ENCODE measurements around the gene PCDHA4. TPM values are rescaled to one million over a fixed set of nuclear protein-coding genes. Genes with fewer than 3 reads are reported as not detected.

PCDHA4 gene
- polyA plus RNA-seq (2011; rRNA removed) (2.8 and 3.3 TPM in 2 replicates), polyA plus RNA-seq (2017; fragmentation: RNase III; extraction: RNeasy Plus Mini Kit Qiagen cat#74134 plus additional on column Dnase treatment) (1.6 to 2.2 TPM (median 1.9 TPM) in 3 replicates), polyA minus RNA-seq (2011; rRNA and poly(A)+ RNA removed) (3.5 and 4.4 TPM in 2 replicates)
- 0.66 and 0.88 TPM in 2 replicates for polyA plus RNA-seq (2012; cell fraction: cytosol; rRNA removed)
- polyA plus RNA-seq (2012; cell fraction: nucleus; rRNA removed): 2.1 and 2.8 TPM in 2 replicates

DNA sequence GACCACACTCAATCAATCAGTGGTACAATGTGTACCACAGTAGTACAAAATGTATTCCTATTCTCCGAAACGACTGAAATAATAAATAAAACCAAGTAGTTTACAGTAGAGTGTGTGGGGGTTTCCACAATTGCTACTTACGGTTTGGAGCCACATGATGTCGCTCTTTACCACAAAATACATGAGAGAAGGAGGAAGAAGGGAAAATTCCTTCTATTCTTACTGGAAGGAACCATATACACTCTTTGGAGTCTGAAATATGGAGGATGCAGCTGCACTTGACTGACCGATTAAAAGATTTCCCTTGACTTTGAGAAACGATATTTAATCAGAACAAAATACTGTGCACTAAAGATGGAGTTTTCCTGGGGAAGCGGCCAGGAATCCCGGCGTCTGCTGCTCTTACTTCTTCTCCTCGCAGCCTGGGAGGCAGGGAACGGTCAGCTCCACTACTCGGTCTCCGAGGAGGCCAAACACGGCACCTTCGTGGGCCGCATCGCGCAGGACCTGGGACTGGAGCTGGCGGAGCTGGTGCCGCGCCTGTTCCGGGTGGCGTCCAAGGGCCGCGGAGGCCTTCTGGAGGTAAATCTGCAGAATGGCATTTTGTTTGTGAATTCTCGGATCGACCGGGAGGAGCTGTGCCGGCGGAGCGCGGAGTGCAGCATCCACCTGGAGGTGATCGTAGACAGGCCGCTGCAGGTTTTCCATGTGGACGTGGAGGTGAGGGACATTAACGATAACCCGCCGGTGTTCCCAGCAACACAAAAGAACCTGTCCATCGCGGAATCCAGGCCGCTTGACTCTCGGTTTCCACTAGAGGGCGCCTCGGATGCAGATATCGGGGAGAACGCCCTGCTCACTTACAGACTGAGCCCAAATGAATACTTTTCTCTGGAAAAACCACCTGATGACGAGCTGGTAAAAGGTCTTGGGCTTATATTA, at the start of gene PCDHA4:
Gene PCDHA4, plus strand, starts transcription at position 235 of the 942 bp plus-strand sequence.
- ChIA-PET POLR2A (no interaction called here), CTCF (interaction anchor here (0.7 to 6.5 kb wide), 25 partner anchors 9 to 358 kb away, joined by 3 to 74 read pairs (median 5); partner anchors contain the start of genes PCDHA1, PCDHA11, PCDHA12 and PCDHA5)
- TF ChIP-seq PHF8 (IDR thresholded peaks at IDR 0.05; ENCODE audit: borderline replicate concordance, low read depth): peak; percentile 31; the same call in 1 of the 2 replicates
- peak; percentile 67 to 70 for TF ChIP-seq RAD21 (conservative IDR thresholded peaks at IDR 0.05 in 1 of 2, IDR thresholded peaks at IDR 0.05 in 1 of 2)
- TF ChIP-seq JUNB (IDR thresholded peaks at IDR 0.05): no peak
- TF ChIP-seq, protein P1, sequence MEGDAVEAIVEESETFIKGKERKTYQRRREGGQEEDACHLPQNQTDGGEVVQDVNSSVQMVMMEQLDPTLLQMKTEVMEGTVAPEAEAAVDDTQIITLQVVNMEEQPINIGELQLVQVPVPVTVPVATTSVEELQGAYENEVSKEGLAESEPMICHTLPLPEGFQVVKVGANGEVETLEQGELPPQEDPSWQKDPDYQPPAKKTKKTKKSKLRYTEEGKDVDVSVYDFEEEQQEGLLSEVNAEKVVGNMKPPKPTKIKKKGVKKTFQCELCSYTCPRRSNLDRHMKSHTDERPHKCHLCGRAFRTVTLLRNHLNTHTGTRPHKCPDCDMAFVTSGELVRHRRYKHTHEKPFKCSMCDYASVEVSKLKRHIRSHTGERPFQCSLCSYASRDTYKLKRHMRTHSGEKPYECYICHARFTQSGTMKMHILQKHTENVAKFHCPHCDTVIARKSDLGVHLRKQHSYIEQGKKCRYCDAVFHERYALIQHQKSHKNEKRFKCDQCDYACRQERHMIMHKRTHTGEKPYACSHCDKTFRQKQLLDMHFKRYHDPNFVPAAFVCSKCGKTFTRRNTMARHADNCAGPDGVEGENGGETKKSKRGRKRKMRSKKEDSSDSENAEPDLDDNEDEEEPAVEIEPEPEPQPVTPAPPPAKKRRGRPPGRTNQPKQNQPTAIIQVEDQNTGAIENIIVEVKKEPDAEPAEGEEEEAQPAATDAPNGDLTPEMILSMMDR (IDR thresholded peaks at IDR 0.05): peak; percentile 66
- H3K27ac ChIP-seq: peak within 1 kb of the TSS; percentile 66 to 80
- no peaks in the 10 kb centered on the region for H3K4me1 ChIP-seq
- FAIRE-seq: peak; percentile 74
- peak; percentile 24 to 74 for DNase-seq (ENCODE audit: low read depth in 1 of 2, low spot score in 1 of 2)
- H3K4me3 ChIP-seq: peak within 1 kb of the TSS; percentile 60
- H3K9me3 ChIP-seq: peaks cover 3% of the 10 kb centered on the region; the same call in 1 of the 3 replicates
- WGBS (ENCODE audit: missing lambda C conversion rate): 35% methylated on average over 38 of the region's 47 CpGs
- peak within 1 kb of the TSS; percentile 60 for H3K4me2 ChIP-seq
- ATAC-seq: peak; percentile 97 to 98

DNA sequence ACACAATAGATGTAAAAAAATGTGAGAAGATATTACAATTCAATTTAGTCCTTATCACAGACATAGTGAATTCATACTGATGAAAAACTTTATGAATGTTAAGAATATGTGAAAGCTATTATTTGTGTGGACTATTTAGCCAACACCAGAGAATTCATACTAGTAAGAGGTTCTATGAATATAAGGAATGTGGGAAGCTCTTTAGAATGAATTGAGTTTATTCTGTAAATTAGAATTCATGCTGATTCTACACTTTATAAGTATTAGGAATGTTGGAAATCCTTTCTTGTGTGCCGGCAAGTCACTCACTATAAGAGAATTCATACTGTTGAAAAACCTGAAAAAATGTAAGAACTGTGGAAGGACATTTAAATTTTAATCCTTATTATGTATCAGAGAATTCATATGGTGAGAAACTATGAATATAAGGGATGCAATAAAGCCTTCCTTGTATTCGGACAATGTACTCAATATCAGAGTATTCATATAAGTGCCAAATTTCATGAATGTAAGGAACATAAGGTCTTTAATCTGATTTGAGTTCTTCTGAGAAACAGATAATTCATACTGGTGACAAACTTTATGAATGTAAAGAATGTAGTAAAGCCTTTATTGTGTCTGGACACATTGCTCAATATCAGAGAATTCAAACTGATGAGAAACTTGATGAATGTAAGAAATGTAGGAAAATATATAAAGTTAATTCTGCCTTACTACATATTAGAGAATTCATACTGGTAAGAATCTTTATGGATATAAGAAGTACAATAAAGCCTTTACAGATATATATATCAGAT, 42.5 kb upstream of the PCDHA4 start:
- 16% methylated on average over 2 of the region's 2 CpGs for WGBS (ENCODE audit: missing lambda C conversion rate)
- no peak for ATAC-seq

DNA sequence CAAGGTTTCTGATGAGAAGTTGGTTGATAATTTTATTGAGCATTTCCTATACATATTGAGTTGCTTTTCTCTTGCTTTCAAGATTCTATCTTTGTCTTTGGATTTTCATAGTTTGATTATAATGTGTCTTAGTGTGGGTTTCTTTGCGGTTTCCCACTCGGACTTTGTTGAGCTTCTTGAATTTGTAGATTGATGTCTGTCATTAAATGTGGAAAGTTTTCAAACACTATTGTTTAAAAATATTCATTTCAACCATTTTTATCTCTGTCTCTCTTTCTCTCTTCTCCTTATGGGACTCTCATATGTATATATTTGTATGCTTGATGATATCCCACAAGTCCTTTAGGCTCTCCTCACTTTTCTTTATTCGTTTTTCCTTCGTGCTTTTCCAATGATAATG, 39.4 kb upstream of the PCDHA4 start:
- CTCF ChIA-PET: no interaction called here

More for the DNA sequence above, 42.5 kb upstream of the PCDHA4 start:
- FAIRE-seq (peak; percentile 18), DNase-seq (ENCODE audit: low read depth in 1 of 2, low spot score in 1 of 2) (peak in 1 of 2 experiments; percentile 4)
- Histone ChIP-seq H3K4me3 (no peak overlapping the region), H3K9me3 (peaks cover 80% of the 10 kb centered on the region), H3K27ac (no peak overlapping the region), H3K4me1 (no peaks in the 10 kb centered on the region), H3K4me2 (no peak overlapping the region)
- TF ChIP-seq EHF (CRISPR knock-in tag; IDR thresholded peaks at IDR 0.05) (no peak), FOXS1 (CRISPR knock-in tag; IDR thresholded peaks at IDR 0.05) (no peak), HOXB13 (CRISPR knock-in tag; IDR thresholded peaks at IDR 0.05; ENCODE audit: low read depth) (no peak), KDM5A (IDR thresholded peaks at IDR 0.05) (no peak), GATA3 (IDR thresholded peaks at IDR 0.05; ENCODE audit: borderline replicate concordance) (peak; percentile 39; the same call in 1 of the 2 replicates)
- TF ChIP-seq, protein P2, sequence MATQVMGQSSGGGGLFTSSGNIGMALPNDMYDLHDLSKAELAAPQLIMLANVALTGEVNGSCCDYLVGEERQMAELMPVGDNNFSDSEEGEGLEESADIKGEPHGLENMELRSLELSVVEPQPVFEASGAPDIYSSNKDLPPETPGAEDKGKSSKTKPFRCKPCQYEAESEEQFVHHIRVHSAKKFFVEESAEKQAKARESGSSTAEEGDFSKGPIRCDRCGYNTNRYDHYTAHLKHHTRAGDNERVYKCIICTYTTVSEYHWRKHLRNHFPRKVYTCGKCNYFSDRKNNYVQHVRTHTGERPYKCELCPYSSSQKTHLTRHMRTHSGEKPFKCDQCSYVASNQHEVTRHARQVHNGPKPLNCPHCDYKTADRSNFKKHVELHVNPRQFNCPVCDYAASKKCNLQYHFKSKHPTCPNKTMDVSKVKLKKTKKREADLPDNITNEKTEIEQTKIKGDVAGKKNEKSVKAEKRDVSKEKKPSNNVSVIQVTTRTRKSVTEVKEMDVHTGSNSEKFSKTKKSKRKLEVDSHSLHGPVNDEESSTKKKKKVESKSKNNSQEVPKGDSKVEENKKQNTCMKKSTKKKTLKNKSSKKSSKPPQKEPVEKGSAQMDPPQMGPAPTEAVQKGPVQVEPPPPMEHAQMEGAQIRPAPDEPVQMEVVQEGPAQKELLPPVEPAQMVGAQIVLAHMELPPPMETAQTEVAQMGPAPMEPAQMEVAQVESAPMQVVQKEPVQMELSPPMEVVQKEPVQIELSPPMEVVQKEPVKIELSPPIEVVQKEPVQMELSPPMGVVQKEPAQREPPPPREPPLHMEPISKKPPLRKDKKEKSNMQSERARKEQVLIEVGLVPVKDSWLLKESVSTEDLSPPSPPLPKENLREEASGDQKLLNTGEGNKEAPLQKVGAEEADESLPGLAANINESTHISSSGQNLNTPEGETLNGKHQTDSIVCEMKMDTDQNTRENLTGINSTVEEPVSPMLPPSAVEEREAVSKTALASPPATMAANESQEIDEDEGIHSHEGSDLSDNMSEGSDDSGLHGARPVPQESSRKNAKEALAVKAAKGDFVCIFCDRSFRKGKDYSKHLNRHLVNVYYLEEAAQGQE (IDR thresholded peaks at IDR 0.05): no peak
- POLR2A ChIA-PET: no interaction called here
- CTCF ChIA-PET: interaction anchor here (1.5 kb wide), 1 partner anchor 12 kb away, joined by 3 read pairs; no protein-coding TSS in a partner anchor

More for the DNA sequence above, 39.4 kb upstream of the PCDHA4 start:
- Histone ChIP-seq H3K27ac (no peak overlapping the region), H3K4me2 (no peak overlapping the region), H3K4me3 (no peak overlapping the region), H3K4me1 (no peaks in the 10 kb centered on the region), H3K9me3 (peaks cover 79% of the 10 kb centered on the region)
- TF ChIP-seq, protein P3, sequence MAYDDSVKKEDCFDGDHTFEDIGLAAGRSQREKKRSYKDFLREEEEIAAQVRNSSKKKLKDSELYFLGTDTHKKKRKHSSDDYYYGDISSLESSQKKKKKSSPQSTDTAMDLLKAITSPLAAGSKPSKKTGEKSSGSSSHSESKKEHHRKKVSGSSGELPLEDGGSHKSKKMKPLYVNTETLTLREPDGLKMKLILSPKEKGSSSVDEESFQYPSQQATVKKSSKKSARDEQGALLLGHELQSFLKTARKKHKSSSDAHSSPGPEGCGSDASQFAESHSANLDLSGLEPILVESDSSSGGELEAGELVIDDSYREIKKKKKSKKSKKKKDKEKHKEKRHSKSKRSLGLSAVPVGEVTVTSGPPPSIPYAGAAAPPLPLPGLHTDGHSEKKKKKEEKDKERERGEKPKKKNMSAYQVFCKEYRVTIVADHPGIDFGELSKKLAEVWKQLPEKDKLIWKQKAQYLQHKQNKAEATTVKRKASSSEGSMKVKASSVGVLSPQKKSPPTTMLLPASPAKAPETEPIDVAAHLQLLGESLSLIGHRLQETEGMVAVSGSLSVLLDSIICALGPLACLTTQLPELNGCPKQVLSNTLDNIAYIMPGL (CRISPR knock-in tag; IDR thresholded peaks at IDR 0.05; ENCODE audit: borderline replicate concordance): no peak
- no peak for TF ChIP-seq GATA3 (IDR thresholded peaks at IDR 0.05; ENCODE audit: borderline replicate concordance)
- TF ChIP-seq, protein P4, sequence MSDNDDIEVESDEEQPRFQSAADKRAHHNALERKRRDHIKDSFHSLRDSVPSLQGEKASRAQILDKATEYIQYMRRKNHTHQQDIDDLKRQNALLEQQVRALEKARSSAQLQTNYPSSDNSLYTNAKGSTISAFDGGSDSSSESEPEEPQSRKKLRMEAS (IDR thresholded peaks at IDR 0.05): no peak
- no peak for TF ChIP-seq RARB (CRISPR knock-in tag; IDR thresholded peaks at IDR 0.05)
- no peak for TF ChIP-seq KDM1A (IDR thresholded peaks at IDR 0.05; ENCODE audit: low read depth)
- no peak for TF ChIP-seq CBX8 (IDR thresholded peaks at IDR 0.05)
- TF ChIP-seq, protein P5, sequence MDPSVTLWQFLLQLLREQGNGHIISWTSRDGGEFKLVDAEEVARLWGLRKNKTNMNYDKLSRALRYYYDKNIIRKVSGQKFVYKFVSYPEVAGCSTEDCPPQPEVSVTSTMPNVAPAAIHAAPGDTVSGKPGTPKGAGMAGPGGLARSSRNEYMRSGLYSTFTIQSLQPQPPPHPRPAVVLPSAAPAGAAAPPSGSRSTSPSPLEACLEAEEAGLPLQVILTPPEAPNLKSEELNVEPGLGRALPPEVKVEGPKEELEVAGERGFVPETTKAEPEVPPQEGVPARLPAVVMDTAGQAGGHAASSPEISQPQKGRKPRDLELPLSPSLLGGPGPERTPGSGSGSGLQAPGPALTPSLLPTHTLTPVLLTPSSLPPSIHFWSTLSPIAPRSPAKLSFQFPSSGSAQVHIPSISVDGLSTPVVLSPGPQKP (IDR thresholded peaks at IDR 0.05; ENCODE audit: low read depth, low read length): no peak
- TF ChIP-seq KDM5A (IDR thresholded peaks at IDR 0.05): no peak
- no peak for TF ChIP-seq CHD2 (IDR thresholded peaks at IDR 0.05; ENCODE audit: low read length, partially characterized antibody)
- TF ChIP-seq PHF8 (IDR thresholded peaks at IDR 0.05; ENCODE audit: borderline replicate concordance, low read depth): no peak
- FAIRE-seq (no peak), ATAC-seq (no peak), DNase-seq (ENCODE audit: low read depth in 1 of 2, low spot score in 1 of 2) (no peak)
- POLR2A ChIA-PET: no interaction called here
- WGBS (ENCODE audit: missing lambda C conversion rate): 15% methylated on average over 4 of the region's 4 CpGs
